Stimulated activated CD4-positive, alpha-beta T cell treated with anti-CD3 and anti-CD28 coated beads, Interleukin-4, amount 100 ng/mL, for 24 hours (primary cell): ENCODE data around the gene MAML3.

Source experiments
- DNase-seq: peaks from one replicate; pipeline ENCODE4 v3.0.0-alpha.2; 2020

Gene MAML3

DNA sequence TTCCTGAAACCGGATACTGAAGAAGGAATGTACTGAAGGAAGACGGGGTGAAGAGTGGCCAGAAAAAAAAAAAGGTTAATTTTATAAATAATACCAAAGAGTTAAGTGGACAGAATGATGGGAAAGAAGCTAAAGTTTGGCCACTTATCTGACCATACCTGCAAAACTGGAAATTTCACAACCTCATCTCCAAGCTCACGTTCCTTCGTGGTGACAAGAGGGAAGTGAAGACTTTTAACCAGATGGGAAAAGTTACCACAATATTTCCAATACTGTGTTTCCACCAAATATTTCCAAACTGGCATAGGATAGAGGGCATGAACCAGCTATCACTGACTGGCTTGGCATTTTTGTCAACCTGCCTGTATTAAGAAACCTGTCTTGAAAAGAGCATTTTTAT lies 56.4 kb downstream of the MAML3 start:
- DNase-seq, result no peak

DNA sequence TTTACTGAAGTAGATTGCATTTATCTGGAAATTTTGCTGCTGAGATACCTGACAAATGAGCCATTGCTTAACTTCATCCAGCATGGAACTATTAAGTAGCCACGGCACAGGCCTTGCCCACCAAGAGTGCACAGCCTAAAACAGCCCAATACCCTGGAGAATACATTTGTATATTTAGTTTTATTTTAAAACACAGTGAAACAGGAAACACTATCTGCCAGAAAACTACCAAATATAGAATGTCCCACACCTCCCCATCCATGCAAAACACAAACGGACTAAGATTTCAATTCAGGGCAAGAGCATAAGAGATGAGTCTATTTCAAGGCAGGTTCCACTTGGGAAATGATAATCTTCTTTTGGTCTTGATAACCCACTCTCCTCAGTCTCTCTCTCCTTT lies 57.1 kb downstream of the MAML3 start:
- DNase-seq, result no peak

DNA sequence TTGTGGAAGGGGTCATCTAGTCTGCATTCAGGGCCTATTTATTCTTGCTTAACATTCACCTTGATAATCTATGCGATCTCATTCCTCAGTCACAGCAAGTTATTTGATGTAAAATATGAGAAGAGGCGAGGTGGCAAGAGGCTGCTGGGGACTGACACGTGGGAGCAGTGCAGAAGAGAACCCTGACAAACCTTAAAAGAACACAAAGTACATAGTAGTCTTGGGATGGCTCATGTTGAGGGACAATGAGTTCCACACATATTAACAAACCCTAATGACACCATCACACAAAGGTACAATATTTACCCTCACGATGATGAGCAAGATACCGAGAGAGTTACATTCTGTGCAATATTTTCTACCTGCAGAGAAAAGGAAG lies 57.5 kb downstream of the MAML3 start:
- no peak for DNase-seq

DNA sequence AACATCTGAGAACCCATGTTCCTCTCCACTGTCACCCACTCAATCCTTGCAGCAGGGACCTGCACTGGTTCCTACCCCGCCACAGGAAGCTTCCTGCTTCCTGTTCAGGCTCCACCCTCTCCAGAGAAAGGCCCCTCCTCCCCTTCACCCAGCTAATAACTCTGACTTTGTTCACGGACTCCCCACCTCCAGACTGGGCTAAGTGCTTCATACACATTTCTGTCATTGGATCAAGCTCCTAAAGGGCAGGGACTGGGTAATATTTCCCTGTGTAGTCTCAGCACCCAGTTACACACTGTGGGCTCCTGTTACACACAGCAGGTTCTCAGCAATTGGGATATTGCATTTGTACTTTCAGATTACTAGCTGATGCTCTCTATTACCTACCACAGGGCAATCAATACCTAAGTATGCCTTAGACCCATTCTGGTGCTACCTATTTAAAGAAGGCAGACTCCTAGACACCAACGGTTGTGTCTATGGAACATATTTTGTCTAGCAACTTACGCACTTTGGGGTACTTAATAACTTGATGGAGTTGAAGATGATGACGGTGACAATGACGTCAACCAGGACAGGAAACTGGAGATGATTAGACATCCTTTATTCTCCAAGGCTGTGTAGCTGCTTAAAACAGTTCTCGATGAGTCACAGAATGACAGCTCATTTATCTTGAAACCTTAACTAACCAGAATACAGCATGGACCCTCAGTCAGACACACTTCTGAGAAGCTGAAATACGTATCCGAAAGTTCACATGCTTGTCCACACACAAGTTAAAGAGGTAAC lies 58.1 kb downstream of the MAML3 start:
- peak; percentile 74 for DNase-seq

DNA sequence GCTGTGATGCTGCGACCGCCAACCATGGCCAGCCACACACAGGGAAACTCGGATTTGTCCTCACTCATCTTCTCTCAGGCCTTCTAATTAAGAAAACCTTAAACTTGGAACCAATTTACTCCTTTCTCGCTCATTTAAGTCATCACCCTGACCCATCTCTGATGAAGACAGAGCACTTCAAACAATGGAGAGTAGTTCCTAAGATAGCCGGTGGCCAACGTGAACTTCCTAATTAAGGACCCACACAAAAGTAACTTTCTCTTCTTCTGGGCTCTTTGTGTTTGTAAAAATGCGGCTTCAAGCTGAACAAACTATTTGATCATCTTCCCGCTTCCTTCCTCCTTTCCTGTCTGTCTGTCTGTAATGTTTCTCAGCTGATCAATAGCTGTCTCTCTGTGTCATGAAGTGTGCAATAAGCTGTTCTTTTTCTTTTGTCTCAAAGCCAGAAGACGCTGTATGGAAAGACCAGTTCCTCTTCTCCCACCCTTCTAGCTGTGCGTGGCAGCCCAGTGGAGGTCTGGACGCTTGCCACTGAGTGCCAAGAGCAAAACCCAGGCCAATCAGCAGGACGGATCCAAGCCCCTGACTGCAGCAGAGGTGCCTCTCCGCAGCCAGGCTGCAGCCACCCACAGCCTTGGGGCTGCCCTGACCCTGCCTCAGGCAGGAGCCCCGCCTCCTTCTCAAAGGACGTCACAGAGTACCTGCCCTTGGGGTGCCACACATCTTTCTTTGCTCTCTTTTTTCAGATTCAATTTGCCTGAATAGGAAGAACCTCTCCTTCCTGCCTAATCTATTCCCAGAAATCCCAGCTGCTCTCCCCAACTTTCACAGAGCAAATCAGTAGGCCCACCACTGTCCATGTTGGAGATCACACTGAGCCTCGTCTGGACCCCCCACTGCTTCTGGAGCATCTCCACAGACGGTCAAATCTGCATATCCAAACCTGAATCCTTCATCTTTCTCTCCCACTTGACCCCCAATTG lies 59.3 kb downstream of the MAML3 start:
- DNase-seq, result peak; percentile 49

DNA sequence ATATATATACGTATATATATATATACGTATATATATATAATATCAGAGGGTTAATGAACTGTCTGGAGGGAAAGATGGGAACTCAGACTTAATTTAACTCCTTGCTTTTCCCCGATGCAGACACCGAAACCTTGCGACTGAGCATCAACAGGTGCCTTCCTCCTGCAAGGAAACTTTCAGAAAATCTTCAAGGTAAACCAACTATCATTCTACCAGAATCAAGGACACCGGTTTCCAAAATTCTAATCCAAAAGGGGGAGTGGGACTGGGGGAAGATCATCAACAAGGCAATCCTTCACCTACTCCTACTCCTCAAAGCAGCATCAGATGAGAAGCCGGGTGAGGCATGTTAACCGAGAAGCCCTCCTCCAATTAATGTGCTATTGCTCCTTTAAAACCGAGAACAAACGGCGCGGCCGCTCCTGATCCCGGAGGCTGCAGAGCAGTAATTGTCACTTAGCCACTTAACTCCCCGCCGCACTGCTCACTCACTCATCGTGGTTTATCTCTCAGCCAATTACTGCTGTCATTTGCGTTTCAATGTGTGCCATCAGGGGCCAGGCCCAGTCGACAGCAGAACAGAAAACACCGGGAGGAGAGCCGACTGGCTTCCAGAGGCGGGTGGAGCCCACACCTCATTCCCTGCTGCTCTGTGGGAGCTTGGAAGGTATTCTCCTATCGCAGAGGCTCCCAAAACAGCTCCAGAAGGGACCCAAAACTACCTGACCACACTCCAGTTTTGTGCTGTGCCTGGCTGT lies 61.7 kb downstream of the MAML3 start:
- DNase-seq, result no peak

DNA sequence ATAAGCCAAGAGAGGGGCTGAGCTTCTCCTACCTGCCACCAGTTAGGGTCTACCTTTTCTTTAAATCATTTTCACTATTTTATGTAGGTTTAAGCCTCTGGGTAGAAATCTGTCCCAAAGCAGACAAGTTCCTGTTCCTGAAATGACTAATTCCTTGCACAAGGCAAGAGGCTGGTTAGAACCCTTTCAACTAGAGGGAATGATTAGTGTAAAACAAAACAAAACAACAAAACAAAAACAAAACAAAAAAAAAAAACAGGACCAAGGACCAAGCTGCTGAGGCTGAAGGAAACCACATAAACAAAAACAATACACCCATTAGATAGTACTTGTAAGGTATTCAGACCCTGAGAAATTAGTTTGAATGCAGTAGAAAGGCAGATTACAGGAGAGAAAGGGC lies 62.7 kb downstream of the MAML3 start:
- DNase-seq, result no peak

DNA sequence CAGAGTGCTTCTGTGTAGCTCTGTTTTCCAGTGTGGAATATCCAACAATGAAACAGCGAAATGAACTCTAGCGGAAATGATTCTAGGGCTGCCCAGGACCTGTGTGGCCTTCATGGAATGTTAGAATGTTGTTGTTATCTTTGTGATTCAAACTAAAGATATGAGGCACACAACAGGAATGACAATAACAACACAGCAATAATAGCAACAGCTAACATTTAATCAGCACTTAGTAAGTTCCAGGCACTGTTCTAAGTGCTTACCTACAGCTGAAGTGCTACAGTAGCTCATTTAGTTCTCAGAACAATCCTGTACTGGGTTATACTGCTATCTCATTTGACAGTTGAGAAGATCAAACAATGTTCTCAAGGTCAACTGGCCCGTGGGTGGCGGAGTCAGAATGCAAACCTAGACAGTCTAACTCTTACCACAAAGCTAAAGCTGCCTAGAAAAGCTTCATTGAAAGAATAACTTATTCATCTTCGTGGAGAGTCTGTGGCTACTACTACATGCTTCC lies 63.7 kb downstream of the MAML3 start:
- no peak for DNase-seq

DNA sequence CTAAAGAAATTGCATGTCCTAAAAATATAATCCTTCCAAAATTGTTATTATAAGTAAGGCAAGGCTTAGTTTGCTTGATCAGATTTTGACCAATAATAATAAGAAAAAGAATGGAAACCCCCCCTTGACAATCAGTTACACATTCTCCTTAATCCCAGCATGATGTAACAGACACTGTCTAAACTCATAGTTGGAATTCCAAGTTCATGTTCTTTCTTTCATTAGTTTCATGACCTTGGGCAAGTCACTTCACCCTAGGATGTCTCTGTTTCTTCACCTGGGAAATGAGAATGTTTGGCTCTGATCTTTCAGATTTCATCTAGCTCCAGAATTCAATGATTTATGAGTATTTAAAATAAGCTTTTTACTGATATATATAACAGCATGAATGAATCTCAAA lies 64.8 kb downstream of the MAML3 start:
- DNase-seq, result no peak

DNA sequence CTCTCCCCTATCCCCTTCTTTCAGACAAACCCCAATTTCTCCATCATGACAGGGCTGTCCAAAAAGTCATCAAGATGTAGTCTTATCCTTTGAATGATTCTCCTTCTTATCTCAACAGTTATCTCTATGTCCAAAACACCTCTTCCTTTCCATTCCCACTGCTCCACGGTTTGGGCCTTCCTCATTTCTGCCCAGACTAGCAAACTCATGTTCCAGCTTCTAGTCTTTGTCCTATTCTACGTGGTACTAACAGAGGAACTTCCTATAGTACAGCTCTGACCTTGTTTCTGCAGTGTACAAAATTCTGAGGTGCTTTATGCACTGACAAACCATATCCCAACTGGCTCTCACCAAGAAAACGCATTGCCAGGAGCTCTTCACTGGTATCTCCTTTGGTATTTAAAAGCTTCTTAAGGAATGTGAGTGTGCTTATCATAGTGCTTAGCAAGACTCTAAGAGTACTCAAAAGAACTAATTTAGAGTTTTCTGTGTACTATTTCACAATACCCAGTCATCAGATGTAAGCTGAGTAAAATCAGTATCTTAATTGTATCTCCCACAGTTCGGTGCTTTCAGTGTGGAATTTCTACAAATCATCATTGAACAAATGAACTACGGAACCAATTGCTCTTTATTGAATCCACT lies 65.5 kb downstream of the MAML3 start:
- no peak for DNase-seq

DNA sequence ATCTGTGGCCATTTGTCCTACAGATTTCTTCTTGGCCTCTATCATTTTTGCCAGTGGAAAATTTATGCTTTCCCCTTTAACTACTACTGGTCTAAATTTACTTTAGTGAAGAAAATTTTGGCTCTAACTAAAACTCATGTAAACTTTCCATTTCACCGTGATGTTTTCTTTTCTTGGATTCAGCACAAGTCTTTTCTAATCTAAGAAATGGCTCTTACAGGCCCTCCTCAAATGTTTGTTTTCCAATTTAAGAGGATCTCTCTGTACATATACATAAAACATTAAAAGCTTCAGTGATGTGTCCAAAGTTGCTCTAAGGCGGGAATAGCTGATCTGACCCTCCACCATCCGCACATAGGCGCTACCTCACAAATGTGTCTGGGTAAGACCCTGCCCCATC lies 68.1 kb downstream of the MAML3 start:
- DNase-seq, result no peak

DNA sequence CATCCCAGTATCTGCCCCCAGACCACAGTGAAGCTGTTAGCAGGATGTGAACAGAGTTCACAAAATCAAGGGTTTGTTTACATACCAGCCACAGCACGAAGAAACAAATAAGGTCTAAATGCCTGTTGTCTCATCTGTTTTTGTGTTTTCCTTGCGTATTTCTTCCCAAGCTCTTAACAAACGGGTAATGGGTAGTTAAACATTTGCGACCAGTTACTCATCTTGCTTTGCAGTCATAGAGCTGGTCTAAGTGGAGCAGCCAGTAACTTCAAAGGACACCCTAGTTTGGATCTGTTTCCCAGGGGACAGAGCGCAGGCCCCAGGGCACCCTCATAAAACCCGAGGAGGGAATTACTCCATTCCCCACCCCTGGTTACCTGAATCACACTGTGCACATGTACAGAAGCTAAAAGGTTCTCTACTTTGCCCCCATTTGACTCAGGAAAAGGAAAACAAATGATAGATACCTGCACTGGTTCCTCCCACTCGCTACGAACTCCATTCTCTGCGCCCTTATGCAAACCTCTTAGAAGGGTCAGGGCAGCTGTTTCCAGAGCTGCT lies 68.8 kb downstream of the MAML3 start:
- DNase-seq, result no peak

DNA sequence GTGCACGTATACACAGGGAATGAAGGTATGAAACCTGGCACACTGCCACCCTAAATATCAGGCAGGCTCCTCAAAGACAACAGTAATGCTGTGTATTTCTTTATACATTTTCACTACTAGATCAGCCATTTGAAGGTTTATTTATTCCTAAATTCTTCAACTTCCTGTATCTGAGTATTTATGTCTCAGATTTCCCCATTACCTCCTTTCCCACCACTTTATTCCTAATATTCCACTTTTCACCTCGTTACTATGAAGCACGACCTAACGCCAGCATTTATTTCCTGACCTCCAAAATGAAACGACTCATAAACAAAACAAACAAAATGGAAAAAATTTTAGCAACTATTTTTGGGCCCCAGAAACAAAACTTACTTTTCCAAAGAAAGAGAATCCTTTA lies 69.6 kb downstream of the MAML3 start:
- DNase-seq, result no peak

DNA sequence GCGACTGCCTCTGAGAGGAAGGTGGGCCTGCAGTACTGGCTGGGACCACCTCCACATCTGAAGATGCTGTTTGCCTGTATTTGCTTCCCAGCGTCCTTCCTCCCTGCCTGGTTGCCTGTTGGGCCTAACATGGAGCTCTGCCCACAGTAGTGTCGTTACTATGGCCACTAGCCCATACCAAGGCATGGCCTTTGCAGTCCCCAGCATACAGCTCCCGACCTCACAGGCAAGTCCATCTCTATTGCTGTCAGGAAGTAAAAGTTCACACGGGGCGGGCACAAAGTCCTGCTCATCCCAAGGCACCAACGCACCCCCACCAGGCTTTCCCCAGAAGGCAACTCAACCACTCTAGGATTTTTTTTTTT lies 71.6 kb downstream of the MAML3 start:
- DNase-seq, result no peak

DNA sequence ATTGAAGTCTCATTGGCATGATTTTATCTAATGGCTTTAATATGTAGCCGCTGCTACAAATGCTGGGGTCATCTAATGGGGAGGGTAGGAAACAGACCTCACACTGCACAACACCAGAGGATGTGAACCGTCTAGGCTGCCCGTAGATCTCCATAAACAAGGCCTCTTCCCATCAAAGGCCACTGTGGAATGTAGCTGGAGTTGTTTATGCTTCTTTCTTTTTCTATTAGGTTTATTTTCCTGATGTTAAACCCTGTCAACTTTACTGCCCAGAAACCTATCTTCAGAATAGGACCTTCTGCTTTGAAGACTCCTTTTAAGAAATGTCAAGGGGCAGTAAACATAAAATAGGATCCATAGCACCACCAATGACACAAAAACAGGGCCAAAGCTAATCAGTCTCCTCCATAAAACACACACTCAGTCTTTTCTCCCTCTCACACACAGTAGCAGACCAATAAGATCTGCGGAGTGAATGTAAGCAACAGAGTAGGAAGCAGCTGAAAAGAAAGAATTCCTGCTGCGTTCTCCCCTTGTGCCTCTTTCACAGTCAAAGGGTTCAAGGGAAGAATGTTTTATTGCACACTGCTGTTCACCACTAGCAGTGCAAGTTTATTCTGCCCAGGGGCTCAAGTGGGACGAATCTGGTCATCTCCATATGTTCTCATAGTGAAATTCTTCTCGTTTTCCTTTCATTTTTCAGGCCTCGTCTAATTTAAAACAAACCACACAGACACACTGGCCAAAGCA lies 72.2 kb downstream of the MAML3 start:
- no peak for DNase-seq

DNA sequence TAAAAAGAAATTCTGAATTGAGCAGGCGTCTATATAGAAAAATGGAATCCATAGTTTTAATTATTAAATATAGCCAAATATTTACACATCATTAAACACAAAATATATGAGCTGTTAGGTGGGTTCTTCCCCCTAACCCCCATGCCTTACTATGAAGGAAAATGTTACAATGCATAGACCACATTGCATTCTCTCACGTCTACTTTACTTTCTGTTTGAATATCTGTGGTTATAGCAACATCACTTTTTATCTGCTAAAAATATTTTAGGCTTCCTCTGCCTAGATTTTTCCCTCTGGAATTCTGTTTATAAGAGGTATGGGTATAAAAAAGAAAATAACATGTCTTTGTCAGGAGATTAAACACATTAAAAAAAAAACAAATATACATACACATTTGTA lies 73.1 kb downstream of the MAML3 start:
- no peak for DNase-seq

DNA sequence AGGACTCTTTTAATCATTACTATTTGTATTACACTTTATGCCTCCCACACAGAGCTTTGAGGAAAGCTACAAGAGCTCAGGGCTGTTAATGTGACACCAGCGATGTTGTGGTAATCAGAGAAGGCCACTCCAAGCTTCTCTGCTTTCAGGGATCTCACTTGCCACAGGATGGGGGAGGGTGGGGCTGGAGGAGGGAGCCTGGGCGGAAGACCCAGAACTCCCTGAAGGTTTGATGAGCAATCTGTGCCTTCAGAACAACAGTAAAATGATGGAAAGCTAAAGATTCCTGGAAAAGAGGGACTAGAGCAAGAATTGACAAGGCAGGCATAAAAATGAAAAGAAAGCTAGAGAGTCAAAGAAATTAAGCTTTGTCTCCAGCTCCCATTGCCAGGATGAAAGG lies 75.6 kb downstream of the MAML3 start:
- DNase-seq, result no peak

DNA sequence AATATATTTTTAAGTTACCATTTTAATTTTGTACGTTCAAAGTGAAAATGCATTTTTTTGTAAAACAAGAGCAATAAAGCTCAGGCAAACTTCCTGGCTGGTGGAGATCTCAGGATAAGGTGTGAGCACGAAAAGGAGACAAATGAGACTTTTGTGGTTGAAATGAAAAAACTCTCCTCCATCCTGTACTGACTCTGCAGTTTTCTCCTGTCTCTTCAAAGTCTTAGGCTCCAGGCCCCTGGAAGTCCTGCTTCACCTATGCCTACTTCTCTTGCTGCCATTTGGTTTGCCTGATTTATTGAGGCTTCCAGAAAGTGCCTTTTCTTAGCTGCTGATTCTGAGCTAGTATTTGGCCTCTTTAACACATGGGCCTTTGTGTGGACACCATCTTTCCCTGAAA lies 77.7 kb downstream of the MAML3 start:
- no peak for DNase-seq

DNA sequence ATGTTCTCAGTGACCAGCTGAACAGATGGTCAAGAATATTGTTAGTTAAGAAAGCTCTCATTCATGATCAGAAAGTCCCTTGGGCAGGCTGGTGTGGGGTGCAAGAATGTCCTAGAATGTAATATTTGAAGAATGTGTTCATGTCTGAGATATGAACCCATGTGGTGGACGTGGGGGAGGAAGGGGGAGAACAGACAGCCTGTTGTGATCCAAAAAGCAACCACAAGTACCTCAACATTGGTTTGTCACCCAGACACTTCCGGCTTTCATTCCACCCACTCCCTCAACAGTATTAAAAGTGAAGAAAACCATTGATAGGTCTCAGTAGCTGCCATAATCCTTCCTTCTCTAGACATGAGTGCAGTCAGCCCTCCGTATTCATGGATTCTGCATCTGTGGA lies 82.2 kb downstream of the MAML3 start:
- peak; percentile 77 for DNase-seq

DNA sequence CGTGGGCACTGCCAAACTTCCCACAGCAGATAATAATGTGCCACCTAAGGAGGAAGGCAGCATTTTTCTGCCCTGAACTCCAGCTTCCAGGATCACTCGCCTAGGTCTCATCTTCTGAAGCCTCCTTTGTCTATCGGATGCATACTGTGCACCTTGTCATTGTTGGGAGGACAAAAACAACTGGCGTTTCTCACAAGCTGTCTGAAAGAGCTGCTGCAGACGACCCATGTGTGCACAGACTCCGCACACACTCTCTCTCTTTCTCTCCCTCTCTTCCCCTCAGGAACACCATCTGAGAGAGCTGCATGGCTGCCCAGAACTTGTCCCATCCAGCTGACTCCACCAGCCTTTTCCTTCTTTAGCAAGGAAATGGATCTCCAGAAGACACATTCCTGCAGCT lies 83.0 kb downstream of the MAML3 start:
- no peak for DNase-seq

DNA sequence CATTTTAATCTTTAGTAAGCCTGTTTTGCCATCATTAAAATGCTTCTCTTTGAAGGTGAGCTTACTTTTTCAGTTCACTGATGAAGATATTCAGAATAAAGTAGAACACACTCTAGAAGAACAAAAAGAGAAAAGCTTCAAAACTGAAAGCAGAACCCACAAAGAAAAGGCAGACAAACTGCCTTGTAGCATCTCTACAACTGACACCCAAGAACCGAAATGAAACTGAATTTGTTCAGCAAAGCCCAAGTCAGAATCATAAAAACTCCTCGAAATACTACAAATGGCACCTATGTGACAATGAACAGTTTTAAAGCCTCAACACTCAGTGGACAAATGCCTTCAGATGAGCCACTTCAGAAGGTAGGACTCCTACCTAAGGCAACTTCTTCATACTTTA lies 83.6 kb downstream of the MAML3 start:
- DNase-seq, result no peak

DNA sequence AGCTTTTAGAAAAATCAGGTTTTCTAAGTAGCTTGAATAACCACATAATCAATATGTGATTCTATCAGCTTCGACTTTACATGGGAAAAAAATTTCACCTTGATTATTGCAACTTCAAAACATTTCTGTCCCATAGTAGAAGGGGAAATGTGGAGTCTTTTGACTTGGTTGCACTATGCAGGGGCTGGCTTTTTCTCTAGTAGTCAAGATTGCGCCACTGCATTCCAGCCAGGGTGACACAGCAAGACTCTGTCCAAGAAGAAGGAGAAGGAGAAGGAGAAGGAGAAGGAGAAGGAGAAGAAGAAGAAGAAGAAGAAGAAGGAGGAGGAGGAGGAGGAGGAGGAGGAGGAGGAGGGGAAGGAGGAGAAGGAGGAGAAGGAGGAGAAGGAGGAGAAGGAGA lies 84.9 kb downstream of the MAML3 start:
- DNase-seq, result no peak
